ENCODE measurements around the gene DDAH1.

Gene DDAH1

GRCh38 chr1:85398391-85399064, 66.4 kb downstream of the DDAH1 start:
- DNase-seq (ENCODE audit: insufficient read length, low spot score), result peak; percentile 27
- FAIRE-seq, result peak; percentile 26

DNA sequence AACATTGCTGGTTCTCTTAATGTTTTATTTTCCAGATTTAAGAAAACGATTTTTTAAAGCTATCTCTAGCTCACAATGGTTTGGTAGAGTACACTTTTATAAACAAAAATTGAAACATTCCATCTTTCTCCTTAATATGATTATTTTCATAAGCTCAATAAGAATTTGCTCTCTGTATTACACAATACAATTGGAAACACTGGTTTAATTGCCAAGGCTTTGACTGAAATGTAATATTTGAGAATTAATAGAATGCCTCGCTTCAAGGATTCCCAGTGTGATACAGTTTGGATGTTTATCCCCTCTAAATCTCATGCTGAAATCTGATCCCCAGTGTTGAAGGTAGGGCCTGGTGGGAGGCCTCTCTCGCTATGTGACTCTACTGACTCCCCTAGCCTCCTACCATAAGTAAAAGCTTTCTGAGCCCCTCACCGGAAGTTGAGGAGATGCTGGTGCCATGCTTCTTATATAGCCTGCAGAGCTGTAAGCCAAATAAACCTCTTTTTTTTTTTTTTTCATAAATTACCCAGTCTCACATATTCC, 67.4 kb downstream of the DDAH1 start:
- DNase-seq (ENCODE audit: insufficient read length, low spot score) (no peak), FAIRE-seq (no peak)

DNA sequence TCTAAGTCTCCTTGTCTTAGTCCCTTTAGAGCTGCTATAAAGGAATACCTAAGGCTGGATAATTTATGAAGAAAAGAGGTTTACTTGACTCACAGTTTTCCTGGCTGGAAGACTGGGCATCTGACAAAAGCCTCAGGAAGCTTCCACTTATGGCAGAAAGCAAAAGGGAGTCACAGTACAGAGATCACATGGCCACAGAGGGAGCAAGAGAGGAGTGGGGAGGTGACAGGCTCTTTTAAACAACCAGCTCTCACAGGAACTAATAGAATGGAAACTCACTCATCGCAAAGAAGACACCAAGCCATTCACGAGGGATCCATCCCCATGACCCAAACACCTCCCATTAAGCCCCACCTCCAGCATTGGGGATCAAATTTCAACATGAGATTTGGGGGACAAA, 68.8 kb downstream of the DDAH1 start:
- DNase-seq (ENCODE audit: insufficient read length, low spot score) (no peak), FAIRE-seq (no peak)

GRCh38 chr1:85394130-85394529, 70.8 kb downstream of the DDAH1 start:
- no peak for FAIRE-seq
- DNase-seq (ENCODE audit: insufficient read length, low spot score), result no peak

- no peak for DNase-seq (ENCODE audit: insufficient read length, low spot score)
- FAIRE-seq, result no peak
Observed at GRCh38 chr1:85393490-85393889, 71.5 kb downstream of the DDAH1 start.

GRCh38 chr1:85388416-85388815, 76.5 kb downstream of the DDAH1 start:
- DNase-seq (ENCODE audit: insufficient read length, low spot score) (no peak), FAIRE-seq (no peak)

- no peak for FAIRE-seq
- no peak for DNase-seq (ENCODE audit: insufficient read length, low spot score)
Observed at GRCh38 chr1:85387781-85388180, 77.2 kb downstream of the DDAH1 start.

- FAIRE-seq, result no peak
- DNase-seq (ENCODE audit: insufficient read length, low spot score), result no peak
Observed at GRCh38 chr1:85386068-85386722, 78.8 kb downstream of the DDAH1 start.

DNA sequence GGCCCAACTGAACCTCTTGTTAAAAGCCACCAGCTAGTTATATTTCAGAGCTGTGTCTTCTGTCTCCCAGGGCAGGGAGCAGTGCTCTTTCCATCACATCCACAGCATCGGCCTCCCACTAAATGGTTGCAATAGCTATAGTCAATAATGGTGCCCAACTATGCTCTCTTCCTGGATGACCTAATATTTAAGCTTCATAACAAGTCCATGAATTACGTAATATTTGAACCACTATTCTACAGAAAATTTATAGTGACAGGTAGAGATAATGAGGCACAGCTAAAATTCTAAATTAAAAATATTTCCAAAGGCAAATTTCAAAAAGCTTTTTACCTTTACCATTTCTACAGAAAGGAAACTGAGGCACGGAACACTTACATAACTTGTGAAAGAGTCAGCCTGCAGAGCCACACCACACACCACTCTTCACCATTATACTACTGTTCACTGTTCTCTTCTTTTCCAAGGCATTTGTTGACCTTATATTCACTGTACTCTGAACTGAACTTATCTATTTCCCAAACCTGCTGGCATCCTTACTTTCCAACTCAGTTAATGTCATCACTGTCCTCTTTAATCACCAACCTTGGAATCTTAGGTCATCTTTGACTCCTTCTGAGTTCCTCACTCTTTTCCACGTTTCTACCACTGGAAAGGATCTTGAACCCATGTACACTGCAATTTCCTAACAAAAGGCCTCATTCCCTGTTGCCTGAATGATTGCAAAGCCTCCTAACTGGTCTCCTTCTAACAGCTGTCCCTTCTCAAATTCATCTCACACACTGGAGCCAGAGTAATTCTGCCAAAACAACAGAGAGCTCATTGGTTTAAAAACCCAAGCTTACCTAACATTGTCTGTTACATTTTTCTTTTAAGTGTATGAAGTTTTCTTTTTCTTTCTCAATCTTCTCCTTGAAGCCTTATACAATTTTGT, 85.5 kb downstream of the DDAH1 start:
- no peak for FAIRE-seq
- no peak for DNase-seq (ENCODE audit: insufficient read length, low spot score)

DNA sequence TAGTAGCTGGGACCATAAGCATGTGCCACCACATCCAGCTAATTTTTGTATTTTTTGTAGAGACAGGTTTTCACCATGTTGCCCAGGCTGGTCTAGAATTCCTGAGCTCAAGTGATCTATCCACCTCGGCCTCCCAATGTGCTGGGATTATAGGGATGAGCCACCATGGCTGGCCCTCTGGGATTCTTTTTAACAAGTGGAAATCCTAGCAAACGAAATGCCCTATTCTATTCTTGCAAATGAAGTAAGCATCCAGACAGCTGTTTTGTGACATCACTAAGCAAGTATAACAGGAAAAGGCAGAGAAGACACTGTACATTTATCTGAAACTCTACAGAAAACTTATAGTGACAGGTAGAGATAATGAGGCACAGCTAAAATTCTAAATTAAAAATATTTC, 86.4 kb downstream of the DDAH1 start:
- no peak for FAIRE-seq
- no peak for DNase-seq (ENCODE audit: insufficient read length, low spot score)

DNA sequence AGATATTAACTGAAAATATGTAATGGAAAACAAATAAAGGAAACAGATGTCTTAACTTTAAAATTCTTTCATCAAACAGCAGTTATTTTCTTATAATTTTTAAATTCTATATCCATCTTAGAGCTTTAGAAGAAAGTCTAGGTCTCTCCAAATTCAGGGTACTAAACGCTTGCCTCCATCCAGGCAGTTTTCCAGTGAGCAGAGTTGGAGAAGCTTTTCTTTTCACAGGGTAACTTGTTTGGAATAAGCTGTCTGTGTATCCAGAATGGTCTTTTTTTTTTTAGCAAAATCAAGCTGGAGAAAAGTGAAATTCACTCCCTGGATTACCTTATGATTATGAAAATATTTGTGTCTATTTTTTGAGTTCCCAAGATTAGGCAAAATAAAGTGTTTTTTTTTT, 88.6 kb downstream of the DDAH1 start:
- DNase-seq (ENCODE audit: insufficient read length, low spot score) (no peak), FAIRE-seq (no peak)

DNA sequence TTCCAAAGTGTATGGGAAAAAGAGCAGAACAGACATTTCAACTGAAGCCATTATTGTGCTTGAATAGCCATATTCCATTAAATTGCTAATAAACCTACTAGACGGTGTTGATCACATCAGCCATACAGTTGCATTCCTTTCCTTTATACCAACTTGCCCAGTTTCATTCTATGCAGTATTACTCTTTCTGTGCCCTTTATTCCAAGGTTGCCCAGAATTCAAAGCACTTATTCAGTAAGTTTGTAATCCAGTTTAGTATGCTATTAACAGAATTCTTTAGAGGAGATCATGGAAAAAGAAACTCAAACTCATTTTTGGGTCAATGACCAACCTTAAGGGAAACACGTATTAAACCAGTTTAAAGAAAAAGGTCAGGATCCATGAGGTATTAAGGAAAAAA, 89.5 kb downstream of the DDAH1 start:
- no peak for DNase-seq (ENCODE audit: insufficient read length, low spot score)
- no peak for FAIRE-seq

DNA sequence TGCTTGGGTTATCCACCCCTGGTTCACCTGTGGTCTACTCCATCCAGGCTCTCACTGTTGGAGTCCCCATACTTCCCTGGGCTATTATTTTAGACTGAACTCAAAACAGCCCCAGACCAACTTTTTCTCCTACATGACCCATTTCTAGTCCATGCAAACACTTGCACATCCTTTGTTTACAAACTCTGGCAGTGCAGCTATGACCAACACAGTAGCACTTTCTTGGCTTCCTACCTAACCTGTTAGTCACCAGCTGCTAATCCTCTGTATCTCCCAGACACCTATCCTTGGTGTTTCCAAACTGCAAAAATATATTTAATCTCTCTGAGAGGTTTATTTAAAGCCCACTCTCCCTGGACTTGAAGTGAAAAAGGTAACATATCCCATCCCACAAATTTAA, 90.8 kb downstream of the DDAH1 start:
- FAIRE-seq, result no peak
- DNase-seq (ENCODE audit: insufficient read length, low spot score), result peak; percentile 15

DNA sequence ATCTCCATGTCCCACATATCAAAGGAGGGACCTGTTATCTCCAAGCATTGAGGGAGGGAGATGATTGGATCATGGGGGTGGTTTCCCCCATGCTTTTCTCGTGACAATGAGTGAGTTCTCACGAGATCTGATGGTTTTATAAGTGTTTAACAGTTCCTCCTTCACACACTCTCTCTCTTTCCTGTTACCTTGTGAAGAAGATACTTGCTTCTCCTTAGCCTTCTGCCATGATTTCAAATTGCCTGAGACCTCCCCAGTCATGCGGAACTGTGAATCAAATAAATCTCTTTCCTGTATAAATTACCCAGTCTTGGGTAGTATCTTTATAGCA, 91.6 kb downstream of the DDAH1 start:
- FAIRE-seq, result no peak
- no peak for DNase-seq (ENCODE audit: insufficient read length, low spot score)

DNA sequence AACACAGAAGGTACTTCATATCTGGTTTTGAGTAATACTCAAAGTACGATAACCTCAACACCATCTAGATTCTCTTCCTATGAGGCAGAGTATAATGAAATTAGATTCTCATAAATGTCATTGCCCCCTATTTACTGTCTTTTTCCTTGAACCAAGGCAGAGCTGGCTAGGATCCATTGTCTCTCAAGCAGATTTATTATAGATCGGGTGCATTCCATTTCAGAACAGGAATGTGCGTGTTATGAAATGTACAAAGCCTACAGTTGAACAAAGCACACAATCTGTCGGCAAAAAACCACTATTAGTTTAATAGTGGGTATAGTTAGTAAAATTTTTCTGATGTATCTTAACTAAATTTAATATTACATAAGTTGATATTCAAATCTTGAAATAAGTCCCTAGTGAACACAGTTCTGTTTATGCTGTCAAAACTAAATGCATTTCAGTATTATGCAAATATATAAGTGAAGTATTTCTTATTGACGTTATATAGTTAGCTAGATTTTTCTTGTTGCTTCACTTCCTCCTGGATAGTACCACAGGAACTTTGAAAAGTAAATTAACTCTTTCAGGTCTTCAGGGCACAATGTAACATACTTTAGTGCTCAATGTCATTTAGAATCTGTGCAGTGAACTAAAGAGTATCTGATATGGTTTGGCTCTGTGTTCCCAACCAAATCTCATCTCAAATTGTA, 92.1 kb downstream of the DDAH1 start:
- FAIRE-seq, result peak; percentile 63
- peak; percentile 33 for DNase-seq (ENCODE audit: insufficient read length, low spot score)

DNA sequence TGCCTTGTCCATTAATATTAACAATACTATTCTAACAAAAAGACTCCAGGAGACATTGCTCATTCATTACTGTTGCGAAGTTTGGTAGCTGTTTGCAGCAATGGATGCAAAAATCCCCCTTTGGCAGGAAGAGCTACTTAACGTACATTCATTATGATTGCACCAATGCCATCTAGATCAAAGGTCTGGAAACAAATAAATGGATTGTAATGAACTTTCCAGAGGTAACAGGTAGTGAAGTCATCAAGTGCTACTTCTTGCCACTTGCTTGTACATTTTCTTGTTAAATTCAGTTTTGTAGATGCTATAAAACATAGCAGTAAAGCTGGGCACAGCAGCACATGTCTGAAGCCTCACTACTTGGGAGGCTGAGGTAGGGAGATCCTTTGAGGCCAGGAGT, 93.9 kb downstream of the DDAH1 start:
- DNase-seq (ENCODE audit: insufficient read length, low spot score), result no peak
- no peak for FAIRE-seq

- FAIRE-seq, result no peak
Observed at GRCh38 chr1:85368073-85368770, 96.7 kb downstream of the DDAH1 start.

DNA sequence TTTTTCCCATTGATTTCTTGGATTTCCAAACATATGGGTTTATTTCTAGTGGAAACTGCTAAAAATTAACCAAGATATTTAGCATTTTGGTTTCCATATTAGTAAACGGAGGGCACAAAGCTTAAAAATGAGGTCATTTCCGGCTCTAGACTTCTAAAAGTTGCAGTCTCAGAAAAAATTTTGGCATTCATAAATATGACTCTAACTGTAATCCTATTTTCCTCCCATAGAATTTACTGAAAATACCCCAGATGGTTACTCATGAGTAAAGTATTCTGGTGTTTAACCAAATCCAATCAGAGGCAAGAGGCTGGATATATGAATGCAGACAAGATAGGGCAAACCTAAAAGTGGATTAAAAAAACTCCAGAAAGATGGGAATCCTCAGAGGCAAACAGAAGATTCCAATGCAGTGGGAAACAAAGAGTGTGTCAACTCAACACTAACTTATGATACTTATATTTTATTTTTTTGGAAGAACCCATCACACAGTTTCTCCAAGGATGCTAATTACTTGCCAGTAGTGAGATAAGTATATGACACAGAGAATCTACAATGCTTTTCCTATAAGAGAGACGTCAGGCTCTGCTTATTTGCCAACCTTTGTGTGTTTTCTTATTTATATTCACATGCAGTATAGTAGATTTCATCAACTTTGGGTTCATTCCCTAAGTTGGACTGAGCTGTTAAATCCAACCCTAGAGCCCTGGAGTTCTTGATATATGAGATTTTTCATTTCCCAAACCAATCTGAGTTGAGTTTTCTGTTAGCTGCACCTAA, 98.4 kb downstream of the DDAH1 start:
- DNase-seq (ENCODE audit: insufficient read length, low spot score) (peak; percentile 46), FAIRE-seq (no peak)

More at GRCh38 chr1:85368073-85368770, 96.7 kb downstream of the DDAH1 start:
- no peak for DNase-seq (ENCODE audit: insufficient read length, low spot score)

DNA sequence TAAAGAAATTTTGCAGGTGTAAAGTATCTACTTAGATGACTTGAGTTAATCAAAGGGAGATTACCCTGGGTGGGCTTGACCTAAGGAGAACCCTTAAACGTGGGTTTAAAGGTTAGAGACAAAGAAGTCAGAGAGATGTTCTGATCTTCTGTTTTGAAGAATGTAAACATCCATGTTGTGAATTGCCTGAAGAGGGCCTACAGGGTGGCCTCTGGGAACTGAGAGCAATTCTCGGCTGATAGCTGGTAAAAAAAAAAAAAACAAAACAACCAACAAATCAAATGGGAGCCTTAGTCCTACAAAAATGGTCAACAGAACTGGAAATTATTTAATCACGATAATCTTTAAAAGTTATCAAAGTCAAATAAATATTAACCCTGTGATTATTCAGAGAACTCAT, 99.1 kb downstream of the DDAH1 start:
- DNase-seq (ENCODE audit: insufficient read length, low spot score), result no peak
- no peak for FAIRE-seq
